ENCODE results near the gene PLXDC1. TPM values are rescaled to one million over a fixed set of nuclear protein-coding genes. Genes with fewer than 3 reads are reported as not detected.
"Not testable (repeated sequence)": the region's sequence is repeated elsewhere in the genome, so short reads cannot be mapped to it uniquely, and the experiment has no call there.

The PLXDC1 gene
- total RNA-seq, 1 donor = 9.6 TPM

- Histone ChIP-seq H3K4me3 (ENCODE audit: low read length) (no peak overlapping the region), H3K27me3 (ENCODE audit: insufficient read depth, low read length) (no peaks in the 10 kb centered on the region), H3K4me1 (ENCODE audit: insufficient read depth, low read length) (no peaks in the 10 kb centered on the region), H3K9me3 (ENCODE audit: low read depth, low read length) (no peaks in the 10 kb centered on the region)
These were observed 82.2 kb downstream of the PLXDC1 start for GRCh38 chr17:39069114-39069756.

- Histone ChIP-seq H3K9me3 (ENCODE audit: low read depth, low read length) (no peaks in the 10 kb centered on the region), H3K4me1 (ENCODE audit: insufficient read depth, low read length) (no peaks in the 10 kb centered on the region), H3K4me3 (ENCODE audit: low read length) (no peak overlapping the region), H3K27me3 (ENCODE audit: insufficient read depth, low read length) (no peaks in the 10 kb centered on the region)
These were observed 86.6 kb downstream of the PLXDC1 start for GRCh38 chr17:39064819-39065218.

- Histone ChIP-seq H3K27me3 (ENCODE audit: insufficient read depth, low read length) (no peaks in the 10 kb centered on the region), H3K4me1 (ENCODE audit: insufficient read depth, low read length) (no peaks in the 10 kb centered on the region), H3K9me3 (ENCODE audit: low read depth, low read length) (no peaks in the 10 kb centered on the region), H3K4me3 (ENCODE audit: low read length) (no peak overlapping the region)
These were observed 87.1 kb downstream of the PLXDC1 start for GRCh38 chr17:39064374-39064773.

GRCh38 chr17:39063681-39064069, 87.8 kb downstream of the PLXDC1 start:
- H3K4me1 ChIP-seq (ENCODE audit: insufficient read depth, low read length) = no peaks in the 10 kb centered on the region
- no peaks in the 10 kb centered on the region for H3K27me3 ChIP-seq (ENCODE audit: insufficient read depth, low read length)
- H3K9me3 ChIP-seq (ENCODE audit: low read depth, low read length) = no peaks in the 10 kb centered on the region
- H3K4me3 ChIP-seq (ENCODE audit: low read length) = no peak overlapping the region

GRCh38 chr17:39062846-39063680, 88.4 kb downstream of the PLXDC1 start:
- no peaks in the 10 kb centered on the region for H3K4me1 ChIP-seq (ENCODE audit: insufficient read depth, low read length)
- H3K4me3 ChIP-seq (ENCODE audit: low read length) = no peak overlapping the region
- H3K27me3 ChIP-seq (ENCODE audit: insufficient read depth, low read length) = no peaks in the 10 kb centered on the region
- no peaks in the 10 kb centered on the region for H3K9me3 ChIP-seq (ENCODE audit: low read depth, low read length)

GRCh38 chr17:39058524-39058923, 92.9 kb downstream of the PLXDC1 start:
- H3K4me1 ChIP-seq (ENCODE audit: insufficient read depth, low read length) = peaks cover 16% of the 10 kb centered on the region
- no peaks in the 10 kb centered on the region for H3K27me3 ChIP-seq (ENCODE audit: insufficient read depth, low read length)
- H3K4me3 ChIP-seq (ENCODE audit: low read length) = no peak overlapping the region
- H3K9me3 ChIP-seq (ENCODE audit: low read depth, low read length) = no peaks in the 10 kb centered on the region

- Histone ChIP-seq H3K27me3 (ENCODE audit: insufficient read depth, low read length) (no peaks in the 10 kb centered on the region), H3K4me3 (ENCODE audit: low read length) (no peak overlapping the region), H3K4me1 (ENCODE audit: insufficient read depth, low read length) (peaks cover 16% of the 10 kb centered on the region), H3K9me3 (ENCODE audit: low read depth, low read length) (no peaks in the 10 kb centered on the region)
These were observed 93.7 kb downstream of the PLXDC1 start for GRCh38 chr17:39057701-39058206.

- peaks cover 16% of the 10 kb centered on the region for H3K4me1 ChIP-seq (ENCODE audit: insufficient read depth, low read length)
- no peaks in the 10 kb centered on the region for H3K27me3 ChIP-seq (ENCODE audit: insufficient read depth, low read length)
- no peak overlapping the region for H3K4me3 ChIP-seq (ENCODE audit: low read length)
- no peaks in the 10 kb centered on the region for H3K9me3 ChIP-seq (ENCODE audit: low read depth, low read length)
These were observed 97.3 kb downstream of the PLXDC1 start for GRCh38 chr17:39054111-39054645.

GRCh38 chr17:39052423-39052822, 99.0 kb downstream of the PLXDC1 start:
- not testable (repeated sequence) for H3K27me3 ChIP-seq (ENCODE audit: insufficient read depth, low read length)
- peaks cover 12% of the 10 kb centered on the region for H3K4me1 ChIP-seq (ENCODE audit: insufficient read depth, low read length)

GRCh38 chr17:39051001-39051585, 100.3 kb downstream of the PLXDC1 start:
- Histone ChIP-seq H3K4me1 (ENCODE audit: insufficient read depth, low read length) (no peaks in the 10 kb centered on the region), H3K27me3 (ENCODE audit: insufficient read depth, low read length) (no peaks in the 10 kb centered on the region), H3K9me3 (ENCODE audit: low read depth, low read length) (peaks cover 17% of the 10 kb centered on the region), H3K4me3 (ENCODE audit: low read length) (no peak overlapping the region)

More at GRCh38 chr17:39052423-39052822, 99.0 kb downstream of the PLXDC1 start:
- not testable (repeated sequence) for H3K9me3 ChIP-seq (ENCODE audit: low read depth, low read length); H3K4me3 ChIP-seq (ENCODE audit: low read length)

GRCh38 chr17:39045948-39046679, 105.3 kb downstream of the PLXDC1 start:
- H3K4me3 ChIP-seq (ENCODE audit: low read length) = no peak overlapping the region
- no peaks in the 10 kb centered on the region for H3K4me1 ChIP-seq (ENCODE audit: insufficient read depth, low read length)
- H3K9me3 ChIP-seq (ENCODE audit: low read depth, low read length) = peaks cover 17% of the 10 kb centered on the region
- H3K27me3 ChIP-seq (ENCODE audit: insufficient read depth, low read length) = peaks cover 5% of the 10 kb centered on the region

GRCh38 chr17:39036009-39036408, 115.4 kb downstream of the PLXDC1 start:
- Histone ChIP-seq H3K4me1 (ENCODE audit: insufficient read depth, low read length) (no peaks in the 10 kb centered on the region), H3K27me3 (ENCODE audit: insufficient read depth, low read length) (peaks cover 7% of the 10 kb centered on the region), H3K4me3 (ENCODE audit: low read length) (no peak overlapping the region), H3K9me3 (ENCODE audit: low read depth, low read length) (no peaks in the 10 kb centered on the region)

GRCh38 chr17:39035578-39035977, 115.9 kb downstream of the PLXDC1 start:
- H3K4me3 ChIP-seq (ENCODE audit: low read length); H3K4me1 ChIP-seq (ENCODE audit: insufficient read depth, low read length); H3K9me3 ChIP-seq (ENCODE audit: low read depth, low read length); H3K27me3 ChIP-seq (ENCODE audit: insufficient read depth, low read length): not testable (repeated sequence)

GRCh38 chr17:39028690-39029089, 122.7 kb downstream of the PLXDC1 start:
- peaks cover 6% of the 10 kb centered on the region for H3K4me1 ChIP-seq (ENCODE audit: insufficient read depth, low read length)
- H3K4me3 ChIP-seq (ENCODE audit: low read length) = no peak overlapping the region
- H3K27me3 ChIP-seq (ENCODE audit: insufficient read depth, low read length) = peaks cover 17% of the 10 kb centered on the region
- no peaks in the 10 kb centered on the region for H3K9me3 ChIP-seq (ENCODE audit: low read depth, low read length)
